Sigmoid colon (tissue), 4 donors: ENCODE data around the gene CTCF.

Experiments used
- EP300 ChIP-seq, 4 donors: sonication (generic); formaldehyde crosslinking; IDR thresholded peaks; one replicate each; pipeline ENCODE4 v1.6.1; 2017; ENCODE audit warnings: antibody characterized with exemption in 4 of 4
- POLR2A ChIP-seq, 2 donors: fragments of 450-650 bp; IDR thresholded peaks; one replicate each; pipeline ENCODE4 v1.6.1; 2016; ENCODE audit warnings: antibody characterized with exemption in 2 of 2, mild to moderate bottlenecking in 2 of 2, moderate library complexity in 2 of 2
- POLR2AphosphoS5 ChIP-seq, 4 donors: sonication (generic); formaldehyde crosslinking; IDR thresholded peaks; one replicate each; pipeline ENCODE4 v1.6.1; 2017; ENCODE audit warnings: antibody characterized with exemption in 4 of 4
- TF ChIP-seq, protein P1 (sequence below), 4 experiments: fragments of 450-650 bp in 3 of 4; fragments of 200-600 bp in 1 of 4; IDR thresholded peaks; one replicate each; pipeline ENCODE4 v1.5.1; 2016 to 2019; ENCODE audit warnings: antibody characterized with exemption in 4 of 4, mild to moderate bottlenecking in 3 of 4, moderate library complexity in 2 of 4

DNA sequence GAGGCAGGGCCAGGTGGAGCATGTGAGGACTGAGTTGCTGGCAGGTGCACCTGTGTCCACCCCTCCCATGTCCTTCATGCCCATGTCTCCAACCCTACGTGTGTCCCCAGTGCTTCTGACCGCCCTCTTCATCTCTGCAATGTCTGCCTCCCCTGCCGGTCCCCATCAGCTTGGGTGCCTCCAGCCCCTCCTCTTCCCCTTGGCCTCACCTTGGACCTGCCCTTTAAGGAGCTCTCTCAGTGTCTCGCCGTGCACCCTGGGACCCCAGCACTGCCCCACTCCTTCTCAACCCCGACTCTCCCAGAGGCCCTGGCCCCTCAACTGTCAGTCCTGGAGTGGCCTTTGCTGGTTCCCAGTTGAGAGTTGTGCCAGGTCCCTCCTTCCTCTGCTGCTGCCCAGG is 18.7 kb upstream of the CTCF start:
- TF ChIP-seq, protein P1, sequence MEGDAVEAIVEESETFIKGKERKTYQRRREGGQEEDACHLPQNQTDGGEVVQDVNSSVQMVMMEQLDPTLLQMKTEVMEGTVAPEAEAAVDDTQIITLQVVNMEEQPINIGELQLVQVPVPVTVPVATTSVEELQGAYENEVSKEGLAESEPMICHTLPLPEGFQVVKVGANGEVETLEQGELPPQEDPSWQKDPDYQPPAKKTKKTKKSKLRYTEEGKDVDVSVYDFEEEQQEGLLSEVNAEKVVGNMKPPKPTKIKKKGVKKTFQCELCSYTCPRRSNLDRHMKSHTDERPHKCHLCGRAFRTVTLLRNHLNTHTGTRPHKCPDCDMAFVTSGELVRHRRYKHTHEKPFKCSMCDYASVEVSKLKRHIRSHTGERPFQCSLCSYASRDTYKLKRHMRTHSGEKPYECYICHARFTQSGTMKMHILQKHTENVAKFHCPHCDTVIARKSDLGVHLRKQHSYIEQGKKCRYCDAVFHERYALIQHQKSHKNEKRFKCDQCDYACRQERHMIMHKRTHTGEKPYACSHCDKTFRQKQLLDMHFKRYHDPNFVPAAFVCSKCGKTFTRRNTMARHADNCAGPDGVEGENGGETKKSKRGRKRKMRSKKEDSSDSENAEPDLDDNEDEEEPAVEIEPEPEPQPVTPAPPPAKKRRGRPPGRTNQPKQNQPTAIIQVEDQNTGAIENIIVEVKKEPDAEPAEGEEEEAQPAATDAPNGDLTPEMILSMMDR (IDR thresholded peaks at IDR 0.05) = no peak
- TF ChIP-seq POLR2A (IDR thresholded peaks at IDR 0.05) (no peak), POLR2AphosphoS5 (IDR thresholded peaks at IDR 0.05) (no peak), EP300 (IDR thresholded peaks at IDR 0.05) (no peak)
